PC-9 (cell line): Measurements from ENCODE around the gene AOPEP.

Experiments
- CTCF ChIP-seq: fragments of 200-600 bp; sonication (generic); conservative IDR thresholded peaks from 2 replicates; pipeline ENCODE4 v1.6.1; 2017; ENCODE audit warnings: mixed run types, antibody characterized with exemption, mild to moderate bottlenecking, moderate library complexity
- EZH2 ChIP-seq: fragments of 200-600 bp; sonication (generic); IDR thresholded peaks from 2 replicates; pipeline ENCODE4 v1.8.0; 2017; ENCODE audit warnings: antibody characterized with exemption, low read depth

DNA sequence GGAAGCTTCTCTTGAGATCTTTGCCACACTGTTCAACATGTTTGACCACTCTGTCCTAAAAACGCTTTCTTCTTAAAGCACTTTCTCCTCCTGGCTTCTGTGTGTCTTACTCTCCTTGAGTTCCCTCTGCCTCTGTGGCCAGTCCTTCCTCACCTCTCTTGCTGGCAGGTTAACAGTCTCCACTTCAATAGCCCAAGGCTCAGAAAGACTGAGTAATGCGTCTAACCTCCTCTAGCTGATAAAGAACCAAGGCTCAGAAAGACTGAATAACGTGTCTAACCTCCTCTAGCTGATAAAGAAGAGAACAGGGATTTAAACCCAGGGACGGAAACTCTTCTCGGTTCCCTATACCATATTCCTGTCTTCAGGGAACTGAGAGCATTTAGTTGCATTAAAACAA, 205.2 kb downstream of the AOPEP start:
- TF ChIP-seq CTCF = no peak
- TF ChIP-seq EZH2 = no peak
